ENCODE results near the gene DNAAF5. TPM values are rescaled to one million over a fixed set of nuclear protein-coding genes. Genes with fewer than 3 reads are reported as not detected.

DNAAF5 gene
- total and polyA plus RNA-seq, 2 of the 4 experiments (the other 2 are of a cell fraction): 12.4 to 32.6 TPM

DNA sequence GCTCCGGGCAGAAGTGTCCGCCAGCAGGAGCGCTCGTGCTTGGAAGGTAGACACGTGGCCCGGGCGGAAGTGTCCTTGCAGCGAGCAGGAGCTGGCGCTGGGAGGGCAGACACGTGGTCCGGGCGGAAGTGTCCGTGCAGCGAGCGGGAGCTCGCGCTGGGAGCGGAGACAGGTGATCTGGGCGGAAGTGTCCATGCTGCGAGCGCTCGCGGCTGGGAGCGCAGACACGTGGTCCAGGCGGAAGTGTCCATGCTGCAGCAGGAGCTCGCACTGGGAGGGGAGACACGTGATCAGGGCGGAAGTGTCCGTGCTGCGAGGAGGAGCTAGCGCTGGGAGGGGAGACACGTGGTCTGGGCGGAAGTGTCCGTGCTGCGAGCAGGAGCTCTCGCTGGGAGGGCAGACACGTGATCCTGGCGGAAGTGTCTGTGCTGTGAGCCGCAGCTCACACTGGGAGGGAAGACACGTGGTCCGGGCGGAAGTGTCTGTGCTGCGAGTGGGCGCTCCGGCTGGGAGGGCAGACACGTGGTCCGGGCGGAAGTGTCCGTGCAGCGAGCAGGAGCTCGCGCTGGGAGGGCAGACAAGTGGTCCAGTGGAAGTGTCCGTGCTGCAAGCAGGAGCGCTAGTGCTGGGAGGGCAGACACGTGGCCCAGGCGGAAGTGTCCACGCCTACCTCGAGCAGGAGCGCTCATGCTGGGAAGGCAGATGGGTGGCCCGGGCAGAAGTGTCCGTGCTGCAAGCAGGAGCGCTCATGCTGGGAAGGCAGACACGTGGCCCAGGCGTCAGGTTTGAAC lies 41.6 kb downstream of the DNAAF5 start:
- no peak overlapping the region for H2AK9ac ChIP-seq (replicated peaks; ENCODE audit: low read depth, low read length, poor library complexity)

More for the DNA sequence above, 41.6 kb downstream of the DNAAF5 start:
- H3K14ac ChIP-seq (replicated peaks; ENCODE audit: low read depth, low read length): no peak overlapping the region
- H3K79me1 ChIP-seq (ENCODE audit: low read depth in 1 of 2, low read length in 2 of 2): no peaks in the 10 kb centered on the region
- ChIA-PET POLR2A (ENCODE audit: unreplicated experiment) (no interaction called here), CTCF (no interaction called here)
- no peak overlapping the region for H4K8ac ChIP-seq (ENCODE audit: low read depth in 2 of 2, low read length in 2 of 2)
- H4K5ac ChIP-seq (ENCODE audit: low read depth, low read length): no peak overlapping the region
- H2AK5ac ChIP-seq (ENCODE audit: low read depth, low read length): no peak overlapping the region
- WGBS, 2 experiments (ENCODE audit: extremely low coverage in 2 of 2, insufficient read length in 1 of 2): 95% methylated on average over 52 of the region's 65 CpGs; no CpG with 5 or more reads in 1 of the 2 experiments
- BruUV-seq (replicated peaks): no TSS peak
- no peak overlapping the region for H2AFZ ChIP-seq (replicated peaks; ENCODE audit: low read length, poor library complexity)
- H2BK20ac ChIP-seq (ENCODE audit: low read depth, low read length): no peak overlapping the region
- no peaks in the 10 kb centered on the region for H3K9me1 ChIP-seq (ENCODE audit: insufficient read depth, low read length)
- no peaks in the 10 kb centered on the region for H3K9me3 ChIP-seq (ENCODE audit: control insufficient read depth, insufficient read depth, low read length)
- no peak overlapping the region for H2BK15ac ChIP-seq (ENCODE audit: low read depth, low read length)
- intact Hi-C loops (cut with micrococcal nuclease): no loop called here
- H3K27me3 ChIP-seq (ENCODE audit: control insufficient read depth, insufficient read depth, low read length): no peaks in the 10 kb centered on the region
- H2BK120ac ChIP-seq (ENCODE audit: low read depth, low read length): no peak overlapping the region
- no peak overlapping the region for H3K27ac ChIP-seq (ENCODE audit: insufficient read depth, low read length)
- in situ Hi-C loops (cut with MboI; ENCODE audit: low sequenced_read_pairs): no loop called here
- no peak overlapping the region for H3K4me2 ChIP-seq (ENCODE audit: low read depth, low read length)
- H3K36me3 ChIP-seq (ENCODE audit: control insufficient read depth, insufficient read depth, low read length): peaks cover 33% of the 10 kb centered on the region
- TF ChIP-seq NFE2L2 (IDR thresholded peaks at IDR 0.05; ENCODE audit: low read depth, low read length): no peak
- TF ChIP-seq MAFK (IDR thresholded peaks at IDR 0.05; ENCODE audit: low read depth, low read length): no peak
- TF ChIP-seq, protein P1, sequence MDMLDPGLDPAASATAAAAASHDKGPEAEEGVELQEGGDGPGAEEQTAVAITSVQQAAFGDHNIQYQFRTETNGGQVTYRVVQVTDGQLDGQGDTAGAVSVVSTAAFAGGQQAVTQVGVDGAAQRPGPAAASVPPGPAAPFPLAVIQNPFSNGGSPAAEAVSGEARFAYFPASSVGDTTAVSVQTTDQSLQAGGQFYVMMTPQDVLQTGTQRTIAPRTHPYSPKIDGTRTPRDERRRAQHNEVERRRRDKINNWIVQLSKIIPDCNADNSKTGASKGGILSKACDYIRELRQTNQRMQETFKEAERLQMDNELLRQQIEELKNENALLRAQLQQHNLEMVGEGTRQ (IDR thresholded peaks at IDR 0.05; ENCODE audit: low read depth, low read length): no peak
- TF ChIP-seq, protein P2, sequence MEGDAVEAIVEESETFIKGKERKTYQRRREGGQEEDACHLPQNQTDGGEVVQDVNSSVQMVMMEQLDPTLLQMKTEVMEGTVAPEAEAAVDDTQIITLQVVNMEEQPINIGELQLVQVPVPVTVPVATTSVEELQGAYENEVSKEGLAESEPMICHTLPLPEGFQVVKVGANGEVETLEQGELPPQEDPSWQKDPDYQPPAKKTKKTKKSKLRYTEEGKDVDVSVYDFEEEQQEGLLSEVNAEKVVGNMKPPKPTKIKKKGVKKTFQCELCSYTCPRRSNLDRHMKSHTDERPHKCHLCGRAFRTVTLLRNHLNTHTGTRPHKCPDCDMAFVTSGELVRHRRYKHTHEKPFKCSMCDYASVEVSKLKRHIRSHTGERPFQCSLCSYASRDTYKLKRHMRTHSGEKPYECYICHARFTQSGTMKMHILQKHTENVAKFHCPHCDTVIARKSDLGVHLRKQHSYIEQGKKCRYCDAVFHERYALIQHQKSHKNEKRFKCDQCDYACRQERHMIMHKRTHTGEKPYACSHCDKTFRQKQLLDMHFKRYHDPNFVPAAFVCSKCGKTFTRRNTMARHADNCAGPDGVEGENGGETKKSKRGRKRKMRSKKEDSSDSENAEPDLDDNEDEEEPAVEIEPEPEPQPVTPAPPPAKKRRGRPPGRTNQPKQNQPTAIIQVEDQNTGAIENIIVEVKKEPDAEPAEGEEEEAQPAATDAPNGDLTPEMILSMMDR (conservative IDR thresholded peaks at IDR 0.05; ENCODE audit: low read depth, low read length): no peak
- TF ChIP-seq BHLHE40 (IDR thresholded peaks at IDR 0.05; ENCODE audit: low read depth, low read length): no peak
- no peak for TF ChIP-seq FOS (IDR thresholded peaks at IDR 0.05; ENCODE audit: low read depth, low read length)
- no peak for TF ChIP-seq CHD1 (IDR thresholded peaks at IDR 0.05; ENCODE audit: low read depth, low read length)
- TF ChIP-seq POLR2A (IDR thresholded peaks at IDR 0.05; ENCODE audit: low read depth, low read length): no peak
- TF ChIP-seq, protein P3, sequence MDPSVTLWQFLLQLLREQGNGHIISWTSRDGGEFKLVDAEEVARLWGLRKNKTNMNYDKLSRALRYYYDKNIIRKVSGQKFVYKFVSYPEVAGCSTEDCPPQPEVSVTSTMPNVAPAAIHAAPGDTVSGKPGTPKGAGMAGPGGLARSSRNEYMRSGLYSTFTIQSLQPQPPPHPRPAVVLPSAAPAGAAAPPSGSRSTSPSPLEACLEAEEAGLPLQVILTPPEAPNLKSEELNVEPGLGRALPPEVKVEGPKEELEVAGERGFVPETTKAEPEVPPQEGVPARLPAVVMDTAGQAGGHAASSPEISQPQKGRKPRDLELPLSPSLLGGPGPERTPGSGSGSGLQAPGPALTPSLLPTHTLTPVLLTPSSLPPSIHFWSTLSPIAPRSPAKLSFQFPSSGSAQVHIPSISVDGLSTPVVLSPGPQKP (IDR thresholded peaks at IDR 0.05; ENCODE audit: borderline replicate concordance, low read depth, low read length): no peak
- TF ChIP-seq RAD21 (IDR thresholded peaks at IDR 0.05; ENCODE audit: low read length): no peak
- TF ChIP-seq MXI1 (IDR thresholded peaks at IDR 0.05; ENCODE audit: borderline replicate concordance, low read depth, low read length): no peak
- TF ChIP-seq CEBPB (IDR thresholded peaks at IDR 0.05; ENCODE audit: low read depth, low read length): no peak
- no peak for TF ChIP-seq RCOR1 (IDR thresholded peaks at IDR 0.05; ENCODE audit: insufficient replicate concordance, low read length)
- TF ChIP-seq RFX5 (IDR thresholded peaks at IDR 0.05; ENCODE audit: low read depth, low read length): no peak
- TF ChIP-seq MAZ (IDR thresholded peaks at IDR 0.05; ENCODE audit: borderline replicate concordance, low read depth, low read length): no peak
- no peak for TF ChIP-seq SMC3 (IDR thresholded peaks at IDR 0.05; ENCODE audit: low read depth, low read length)
- no peak overlapping the region for H3K4me3 ChIP-seq (ENCODE audit: insufficient read depth, low read depth, low read length)
- no peaks in the 10 kb centered on the region for H4K20me1 ChIP-seq (ENCODE audit: insufficient read depth, low read length)
- H3K4me1 ChIP-seq (ENCODE audit: control insufficient read depth, insufficient read depth, low read length): no peaks in the 10 kb centered on the region; the same call in 1 of the 2 replicates
- H2BK5ac ChIP-seq (ENCODE audit: low read depth, low read length, poor library complexity, severe bottlenecking): no peak overlapping the region
- H4K91ac ChIP-seq (ENCODE audit: insufficient read depth, low read depth, low read length): no peak overlapping the region
- no peak overlapping the region for H3K56ac ChIP-seq (ENCODE audit: extremely low read depth, insufficient read depth, low read length)
- dilution Hi-C loops (cut with HindIII; ENCODE audit: low sequenced_read_pairs, unreplicated experiment): no loop called here
- H3K4ac ChIP-seq (ENCODE audit: low read depth, low read length): no peak overlapping the region
- H3K9ac ChIP-seq (ENCODE audit: low read depth, low read length): no peak overlapping the region
- no peak for ATAC-seq (ENCODE audit: low read depth)
- no peak overlapping the region for H3K23ac ChIP-seq (ENCODE audit: low read depth, low read length)
- peak; percentile 22 for DNase-seq
- H3K18ac ChIP-seq (ENCODE audit: low read depth, low read length): no peak overlapping the region
